GM12891 (cell line): ENCODE results near the gene ABCB8.
"Not testable (repeated sequence)": the region's sequence is repeated elsewhere in the genome, so short reads cannot be mapped to it uniquely, and the experiment has no call there.

ENCODE experiments used
- DNase-seq: peaks from one replicate; pipeline ENCODE4 v3.0.0; 2011; ENCODE audit warnings: low spot score; ENCODE audit not compliant: insufficient read length
- FAIRE-seq: peaks from 2 replicates; lab custom pipeline; 2011; peaks lifted over from hg19 to GRCh38; lab: Jason Lieb, UNC
- PAX5 ChIP-seq: IDR thresholded peaks from 2 replicates; pipeline ENCODE4 v1.6.1; 2011; ENCODE audit warnings: low read length, moderate library complexity, mild to moderate bottlenecking; ENCODE audit not compliant: insufficient read depth, severe bottlenecking
- POLR2A ChIP-seq: IDR thresholded peaks from 2 replicates; pipeline ENCODE4 v1.6.1; 2011; ENCODE audit warnings: low read depth, low read length, control low read depth
- POLR2AphosphoS5 ChIP-seq: IDR thresholded peaks from 2 replicates; pipeline ENCODE4 v1.6.1; 2011; ENCODE audit warnings: low read depth, low read length, control low read depth
- POU2F2 ChIP-seq: IDR thresholded peaks from 2 replicates; pipeline ENCODE4 v1.6.1; 2011; ENCODE audit warnings: low read depth, mild to moderate bottlenecking, control low read depth, low read length, moderate library complexity
- SPI1 ChIP-seq: IDR thresholded peaks from 2 replicates; pipeline ENCODE4 v1.6.1; 2011; ENCODE audit warnings: low read depth, low read length, control low read depth
- TAF1 ChIP-seq: IDR thresholded peaks from 2 replicates; pipeline ENCODE4 v1.6.1; 2011; ENCODE audit warnings: low read depth, low read length, control low read depth

Gene ABCB8

DNA sequence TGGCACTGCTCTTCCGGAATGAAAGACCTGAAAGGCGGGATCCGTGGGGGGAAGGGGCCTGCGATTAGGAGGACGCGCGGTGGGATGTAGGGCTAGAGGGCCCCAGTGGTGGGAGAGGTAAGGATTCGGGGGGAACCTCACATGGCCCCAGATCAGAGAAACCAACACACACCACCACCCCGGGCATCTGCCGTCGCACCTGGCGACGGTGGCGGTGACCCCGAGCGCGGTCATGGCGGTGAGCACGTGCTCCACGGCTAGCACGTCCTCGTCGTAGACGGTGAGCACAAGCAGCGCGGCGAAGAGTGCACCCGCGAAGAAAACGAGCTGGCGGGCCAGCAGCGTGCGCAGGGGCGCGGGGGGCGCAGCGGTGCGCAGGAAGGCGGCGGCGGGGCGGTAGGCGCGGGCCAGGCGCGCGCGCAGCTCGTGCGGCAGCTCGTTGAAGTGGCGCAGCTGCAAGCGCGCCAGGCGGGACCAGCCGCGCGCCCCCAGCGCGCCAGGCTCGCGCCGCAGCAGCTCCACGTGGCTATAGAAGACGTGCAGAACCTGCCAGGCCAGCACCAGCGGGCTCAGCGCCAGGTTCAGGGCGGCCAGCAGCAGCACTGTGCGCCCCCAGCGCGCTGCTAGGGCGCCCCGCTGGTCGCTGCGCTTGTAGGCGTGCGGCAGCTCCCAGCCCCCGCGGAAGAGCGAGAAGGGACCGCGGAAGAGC lies 9.7 kb upstream of the ABCB8 start:
- peak; percentile 64 for FAIRE-seq
- DNase-seq = no peak

GRCh38 chr7:151019130-151019447 lies 9.2 kb upstream of the ABCB8 start:
- FAIRE-seq (no peak), DNase-seq (no peak)
- no peak for TF ChIP-seq PAX5
- no peak for TF ChIP-seq SPI1
- TF ChIP-seq TAF1 = no peak
- no peak for TF ChIP-seq POU2F2
- TF ChIP-seq POLR2AphosphoS5 = no peak
- no peak for TF ChIP-seq POLR2A

More for the DNA sequence above, 9.7 kb upstream of the ABCB8 start:
- TF ChIP-seq TAF1 = no peak
- no peak for TF ChIP-seq PAX5
- TF ChIP-seq SPI1 = no peak
- no peak for TF ChIP-seq POLR2AphosphoS5
- no peak for TF ChIP-seq POLR2A
- no peak for TF ChIP-seq POU2F2

DNA sequence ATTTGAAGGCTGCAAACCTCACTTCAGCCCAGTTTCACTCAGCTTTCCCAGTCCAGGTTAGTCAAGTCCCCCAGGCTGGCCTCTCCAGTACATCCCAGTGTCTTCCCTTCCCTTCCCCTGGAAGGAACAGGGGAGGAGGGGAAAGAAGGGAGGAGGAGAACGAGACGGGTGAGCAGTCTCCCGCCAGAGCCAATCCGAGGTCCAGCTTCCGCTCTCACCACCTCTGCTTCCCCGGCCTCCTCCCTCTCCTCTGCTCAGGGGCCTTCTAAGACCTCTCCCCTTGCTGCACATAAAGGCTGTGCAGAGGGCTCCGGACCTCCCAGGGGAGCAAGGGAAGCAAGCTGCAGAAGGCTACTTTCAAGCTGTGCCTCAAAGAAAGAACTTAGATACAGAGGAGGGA lies 8.0 kb upstream of the ABCB8 start:
- DNase-seq (no peak), FAIRE-seq (no peak)
- TF ChIP-seq POLR2A (no peak), TAF1 (no peak), PAX5 (no peak), POLR2AphosphoS5 (no peak), POU2F2 (no peak), SPI1 (no peak)

- FAIRE-seq = no peak
- no peak for TF ChIP-seq POU2F2
- TF ChIP-seq SPI1 = no peak
- no peak for TF ChIP-seq TAF1
- no peak for TF ChIP-seq POLR2A
- DNase-seq = no peak
These were observed 5.0 kb upstream of the ABCB8 start for GRCh38 chr7:151023232-151023631.

DNA sequence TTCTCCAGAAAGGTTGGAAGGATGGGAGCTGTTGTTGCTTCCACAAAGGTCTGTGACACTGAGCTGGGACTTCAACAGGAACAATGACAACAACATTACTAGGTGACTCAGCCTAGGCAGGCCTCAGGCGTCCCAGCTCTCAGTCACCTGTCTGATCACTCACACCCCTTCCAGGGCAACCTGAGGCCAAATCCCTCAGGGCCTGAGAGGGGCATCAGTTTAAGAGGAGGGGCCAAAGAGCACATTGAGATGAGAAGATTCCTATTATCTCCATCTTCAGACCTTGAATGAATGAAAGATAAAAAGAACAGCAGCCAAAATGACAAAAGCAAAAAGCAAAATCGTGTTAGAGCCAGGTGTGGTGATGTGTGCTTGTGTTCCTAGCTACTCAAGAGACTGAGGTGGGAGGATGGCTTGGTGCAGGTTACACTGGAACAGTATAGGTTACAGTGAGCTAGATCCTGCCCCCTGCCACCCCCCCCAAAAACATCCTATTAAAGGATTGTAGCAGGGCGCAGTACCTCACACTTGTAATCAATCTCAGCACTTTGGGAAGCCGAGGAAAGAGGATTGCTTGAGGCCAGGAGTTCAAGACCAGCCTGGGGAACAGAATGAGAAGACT lies 3.7 kb upstream of the ABCB8 start, which contains the start of gene ATG9B:
Gene ATG9B, minus strand, starts transcription at position 60 of the 622 bp plus-strand sequence. CDS start 71 bp downstream, outside the sequence.
- DNase-seq = no peak
- FAIRE-seq = no peak
- TF ChIP-seq TAF1 (no peak), POU2F2 (no peak), SPI1 (no peak), POLR2A (no peak), PAX5 (no peak), POLR2AphosphoS5 (no peak)

- no peak for FAIRE-seq
- DNase-seq = no peak
- no peak for TF ChIP-seq SPI1
- TF ChIP-seq TAF1 = no peak
- TF ChIP-seq PAX5 = no peak
- no peak for TF ChIP-seq POU2F2
- no peak for TF ChIP-seq POLR2A
- TF ChIP-seq POLR2AphosphoS5 = no peak
These were observed 2.2 kb upstream of the ABCB8 start for GRCh38 chr7:151025924-151026671.

GRCh38 chr7:151026771-151027727 lies 1.2 kb upstream of the ABCB8 start:
- not testable (repeated sequence) for DNase-seq, FAIRE-seq

DNA sequence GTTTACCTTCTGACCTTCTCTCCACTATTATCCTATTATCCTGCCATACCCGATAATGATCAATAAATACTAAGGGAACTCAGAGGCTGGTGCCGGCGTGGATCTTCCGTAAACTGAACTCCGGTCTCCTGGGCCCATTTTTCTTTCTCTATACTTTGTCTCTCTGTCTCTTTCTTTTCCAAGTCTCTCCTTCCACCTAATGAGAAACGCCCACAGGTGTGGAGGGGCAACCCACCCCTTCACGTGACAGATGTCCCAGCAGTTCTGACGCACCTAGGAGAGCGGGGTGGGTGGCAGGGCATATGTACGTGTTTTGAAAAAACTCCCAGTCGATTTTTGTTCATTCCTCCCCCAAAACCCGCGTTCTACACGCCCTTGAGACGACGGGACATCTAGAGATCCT lies 521 bp upstream of the ABCB8 start:
- not testable (repeated sequence) for DNase-seq, FAIRE-seq

DNA sequence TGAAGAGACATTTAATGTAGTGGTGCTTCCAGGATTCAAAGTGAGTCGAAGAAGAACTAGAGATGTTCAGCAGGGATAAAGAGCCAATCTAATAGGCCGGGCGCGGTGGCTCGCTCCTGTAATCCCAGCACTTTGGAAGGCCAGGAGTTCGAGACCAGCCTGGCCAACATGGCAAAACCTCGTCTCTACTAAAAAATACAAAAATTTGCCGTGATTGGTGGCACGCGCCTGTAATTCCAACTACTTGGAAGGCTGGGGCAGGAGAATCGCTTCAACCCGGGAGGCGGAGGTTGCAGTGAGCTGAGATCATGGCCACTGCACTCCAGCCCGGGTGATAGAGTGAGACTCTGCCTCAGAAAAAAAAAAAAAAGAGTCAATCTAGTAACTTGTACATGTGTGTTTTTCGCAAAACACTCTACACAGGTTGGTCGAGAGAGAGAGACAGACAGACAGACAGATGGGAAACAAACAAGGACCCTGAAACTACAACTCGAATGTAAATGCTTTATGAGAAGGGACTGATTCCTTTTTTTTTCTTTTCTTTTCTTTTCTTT lies 775 bp downstream of the ABCB8 start:
- DNase-seq (no peak), FAIRE-seq (no peak)
- TF ChIP-seq PAX5 (no peak), TAF1 (no peak)
